Measurements from ENCODE around the gene C2CD4A. TPM values are rescaled to one million over a fixed set of nuclear protein-coding genes. Genes with fewer than 3 reads are reported as not detected.

C2CD4A gene
- total and polyA plus RNA-seq, 9 of the 15 experiments (the other 6 are each of a cell fraction or from before 2014, with no cell fraction given): not detected

GRCh38 chr15:62094388-62094787 lies 27.6 kb downstream of the C2CD4A start (continued):
- TF ChIP-seq PHF8 (IDR thresholded peaks at IDR 0.05; ENCODE audit: borderline replicate concordance, low read length): no peak
- TF ChIP-seq, protein P1, sequence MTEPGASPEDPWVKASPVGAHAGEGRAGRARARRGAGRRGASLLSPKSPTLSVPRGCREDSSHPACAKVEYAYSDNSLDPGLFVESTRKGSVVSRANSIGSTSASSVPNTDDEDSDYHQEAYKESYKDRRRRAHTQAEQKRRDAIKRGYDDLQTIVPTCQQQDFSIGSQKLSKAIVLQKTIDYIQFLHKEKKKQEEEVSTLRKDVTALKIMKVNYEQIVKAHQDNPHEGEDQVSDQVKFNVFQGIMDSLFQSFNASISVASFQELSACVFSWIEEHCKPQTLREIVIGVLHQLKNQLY (CRISPR knock-in tag; conservative IDR thresholded peaks at IDR 0.05): no peak
- TF ChIP-seq, protein P2, sequence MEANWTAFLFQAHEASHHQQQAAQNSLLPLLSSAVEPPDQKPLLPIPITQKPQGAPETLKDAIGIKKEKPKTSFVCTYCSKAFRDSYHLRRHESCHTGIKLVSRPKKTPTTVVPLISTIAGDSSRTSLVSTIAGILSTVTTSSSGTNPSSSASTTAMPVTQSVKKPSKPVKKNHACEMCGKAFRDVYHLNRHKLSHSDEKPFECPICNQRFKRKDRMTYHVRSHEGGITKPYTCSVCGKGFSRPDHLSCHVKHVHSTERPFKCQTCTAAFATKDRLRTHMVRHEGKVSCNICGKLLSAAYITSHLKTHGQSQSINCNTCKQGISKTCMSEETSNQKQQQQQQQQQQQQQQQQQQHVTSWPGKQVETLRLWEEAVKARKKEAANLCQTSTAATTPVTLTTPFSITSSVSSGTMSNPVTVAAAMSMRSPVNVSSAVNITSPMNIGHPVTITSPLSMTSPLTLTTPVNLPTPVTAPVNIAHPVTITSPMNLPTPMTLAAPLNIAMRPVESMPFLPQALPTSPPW (CRISPR knock-in tag; IDR thresholded peaks at IDR 0.05): peak; percentile 88
- no peak for TF ChIP-seq RFX1 (IDR thresholded peaks at IDR 0.05)
- TF ChIP-seq, protein P3, sequence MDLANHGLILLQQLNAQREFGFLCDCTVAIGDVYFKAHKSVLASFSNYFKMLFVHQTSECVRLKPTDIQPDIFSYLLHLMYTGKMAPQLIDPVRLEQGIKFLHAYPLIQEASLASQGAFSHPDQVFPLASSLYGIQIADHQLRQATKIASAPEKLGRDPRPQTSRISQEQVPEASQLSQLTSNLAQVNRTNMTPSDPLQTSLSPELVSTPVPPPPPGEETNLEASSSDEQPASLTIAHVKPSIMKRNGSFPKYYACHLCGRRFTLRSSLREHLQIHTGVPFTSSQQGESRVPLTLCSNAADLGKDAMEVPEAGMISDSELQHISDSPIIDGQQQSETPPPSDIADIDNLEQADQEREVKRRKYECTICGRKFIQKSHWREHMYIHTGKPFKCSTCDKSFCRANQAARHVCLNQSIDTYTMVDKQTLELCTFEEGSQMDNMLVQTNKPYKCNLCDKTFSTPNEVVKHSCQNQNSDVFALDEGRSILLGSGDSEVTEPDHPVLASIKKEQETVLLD (IDR thresholded peaks at IDR 0.05): no peak
- TF ChIP-seq, protein P4, sequence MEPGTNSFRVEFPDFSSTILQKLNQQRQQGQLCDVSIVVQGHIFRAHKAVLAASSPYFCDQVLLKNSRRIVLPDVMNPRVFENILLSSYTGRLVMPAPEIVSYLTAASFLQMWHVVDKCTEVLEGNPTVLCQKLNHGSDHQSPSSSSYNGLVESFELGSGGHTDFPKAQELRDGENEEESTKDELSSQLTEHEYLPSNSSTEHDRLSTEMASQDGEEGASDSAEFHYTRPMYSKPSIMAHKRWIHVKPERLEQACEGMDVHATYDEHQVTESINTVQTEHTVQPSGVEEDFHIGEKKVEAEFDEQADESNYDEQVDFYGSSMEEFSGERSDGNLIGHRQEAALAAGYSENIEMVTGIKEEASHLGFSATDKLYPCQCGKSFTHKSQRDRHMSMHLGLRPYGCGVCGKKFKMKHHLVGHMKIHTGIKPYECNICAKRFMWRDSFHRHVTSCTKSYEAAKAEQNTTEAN (CRISPR knock-in tag; IDR thresholded peaks at IDR 0.05): no peak
- TF ChIP-seq ZNF224 (CRISPR knock-in tag; IDR thresholded peaks at IDR 0.05): no peak
- TF ChIP-seq KHSRP (IDR thresholded peaks at IDR 0.05): no peak
- TF ChIP-seq ARID3B (CRISPR knock-in tag; IDR thresholded peaks at IDR 0.05; ENCODE audit: borderline replicate concordance): no peak
- TF ChIP-seq SMARCC2 (IDR thresholded peaks at IDR 0.05; ENCODE audit: low read depth): peak; percentile 83
- TF ChIP-seq IRF2 (CRISPR knock-in tag; IDR thresholded peaks at IDR 0.05): no peak
- peak; percentile 89 for TF ChIP-seq HDAC3 (IDR thresholded peaks at IDR 0.05; ENCODE audit: borderline replicate concordance, partially characterized antibody)
- TF ChIP-seq ZNF507 (tag; conservative IDR thresholded peaks at IDR 0.05): no peak
- no peak for TF ChIP-seq ZNF280B (CRISPR knock-in tag; IDR thresholded peaks at IDR 0.05)
- no peak for TF ChIP-seq BRF2 (IDR thresholded peaks at IDR 0.05; ENCODE audit: borderline replicate concordance, insufficient read depth, insufficient read length)
- TF ChIP-seq TCF3 (CRISPR knock-in tag; IDR thresholded peaks at IDR 0.05): peak; percentile 95
- no peak for TF ChIP-seq USF2 (CRISPR knock-in tag; IDR thresholded peaks at IDR 0.05)
- TF ChIP-seq HDGF (IDR thresholded peaks at IDR 0.05): no peak
- TF ChIP-seq CREM (IDR thresholded peaks at IDR 0.05; ENCODE audit: low read depth): peak; percentile 72

Measured in K562 (cell line).